Heart right ventricle (tissue), 16 donors: ENCODE results near the gene CLASRP. TPM values are rescaled to one million over a fixed set of nuclear protein-coding genes. Genes with fewer than 3 reads are reported as not detected.
"Not testable (repeated sequence)": the region's sequence is repeated elsewhere in the genome, so short reads cannot be mapped to it uniquely, and the experiment has no call there.

Experiments
- ATAC-seq, 8 donors: fragments of 200-7000 bp; cut with Tn5 transposase; one replicate each; pipeline ENCODE4 v1.9.1; 2020; ENCODE audit warnings: mild to moderate bottlenecking in 8 of 8, moderate library complexity in 8 of 8, moderate number of reproducible peaks in 1 of 8
- DNase-seq, 2 donors: peaks; one replicate each; pipeline ENCODE4 v3.0.0-alpha.2; 2020
- H3K27ac ChIP-seq, 10 donors: fragments of 200-600 bp; sonication (generic) in 2 of 10; one replicate each; pipeline versions ENCODE4 v1.5.0 to v1.8.0; 2020 to 2022; ENCODE audit warnings: mild to moderate bottlenecking in 3 of 10
- H3K27me3 ChIP-seq, 7 donors: fragments of 200-600 bp; one replicate each; pipeline ENCODE4 v1.8.0; 2021 to 2022; ENCODE audit warnings: mild to moderate bottlenecking in 2 of 7
- H3K36me3 ChIP-seq, 9 donors: fragments of 200-600 bp; sonication (generic) in 1 of 9; one replicate each; pipeline versions ENCODE4 v1.5.0 to v1.8.0; 2020 to 2022; ENCODE audit warnings: mild to moderate bottlenecking in 2 of 9
- H3K4me1 ChIP-seq, 9 donors: fragments of 200-600 bp; sonication (generic) in 1 of 9; one replicate each; pipeline versions ENCODE4 v1.5.0 to v1.8.0; 2020 to 2022; ENCODE audit warnings: mild to moderate bottlenecking in 4 of 9
- H3K4me3 ChIP-seq, 10 donors: fragments of 200-600 bp; sonication (generic) in 2 of 10; one replicate each; pipeline versions ENCODE4 v1.5.0 to v1.8.0; 2020 to 2022; ENCODE audit warnings: mild to moderate bottlenecking in 7 of 10, moderate library complexity in 2 of 10
- H3K9me3 ChIP-seq, 11 donors: fragments of 200-600 bp in 10 of 11; sonication (generic) in 2 of 11; one replicate each; pipeline versions ENCODE4 v1.5.0 to v1.8.0; 2013 to 2022; ENCODE audit warnings: mild to moderate bottlenecking in 2 of 11, control low read depth in 1 of 11, moderate library complexity in 1 of 11
- CTCF ChIP-seq, 9 donors: fragments of 200-600 bp; sonication (generic) in 2 of 9; IDR thresholded peaks; one replicate each; pipeline versions ENCODE4 v1.5.0 to v1.8.0; 2021 to 2022; ENCODE audit warnings: antibody characterized with exemption in 9 of 9, mild to moderate bottlenecking in 5 of 9, moderate library complexity in 1 of 9
- WGBS, 2 donors: extraction: QIAGEN DNeasy Blood & Tissue Kit; methylation state at CpG; one replicate each; pipeline ENCODE4 v1.1.7; 2013; ENCODE audit warnings: inconsistent platforms in 1 of 2; 5-methylcytosine and 5-hydroxymethylcytosine counted together
- intact Hi-C, 10 donors: fragments of 100-400 bp; cut with DNase I; formaldehyde crosslinking; loops; one replicate each; pipeline versions ENCODE4 v1.11.1 to v1.14.2; 2022
- polyA plus RNA-seq, 2 donors: library from polyadenylated mRNA; stranded (reverse); fragments of 200-250 nt; gene quantifications; one replicate each; pipeline ENCODE4 v1.2.3, GENCODE V29; 2013
- total RNA-seq, 10 donors: library from RNA; stranded (reverse); fragmentation: NEBNext Ultra II Directional in 3 of 10; extraction: Animal tissue kit (Norgen Biotek cat#: 25700) in 3 of 10; gene quantifications; one replicate each; pipeline versions ENCODE4 v1.2.1 to v1.2.4, GENCODE V29; 2021 to 2023
- donor health status: Arrhythmogenic right ventricular cardiomyopathy.
- donor health status: ischemic (EF 13 %, LVEDD 7.1; RV severe dilation, severe dysfunction).
- donor health status: healthy with polysubstance abuse.
- donor health status: DM: no; HTN: yes; CAD: no.
- donor health status: DM: no; HTN: no; CAD: no.
- donor health status: ischemic (EF 25% LVEDD 6.9; RV normal size, moderate dysfunction).
- donor health status: ischemic (EF 25% LVEDD 5.7; RV mildly dilated, moderate dysfunction).
- donor health status: healthy.
- donor health status: DM: yes; HTN: yes; CAD: no.
- donor health status: Ischemic cardiomyopathy.
- donor health status: ischemic (EF 35%, LVEDD 5.7; RV mildly dilated, moderate dysfunction).
- donor health status: nonischemic (EF 11% LVEDD 7.7; RV severe dilation, severe dysfunction).
- donor health status: DM: yes; HTN: yes; CAD: no.
- donor health status: PGD.
- donor health status: ischemic (EF 29% LVEDD 5.4; RV normal size, mild dysfunction).
- donor health status: nonischemic (EF 23%, LVEDD 6.1; RV moderate dilation, normal function).

Gene CLASRP
- total and polyA plus RNA-seq, 12 donors: 24.0 to 142 (median 30.0) TPM

GRCh38 chr19:45118106-45118505 lies 79.3 kb downstream of the CLASRP start:
- no peak overlapping the region for H3K27ac ChIP-seq
- H3K9me3 ChIP-seq: no peaks in the 10 kb centered on the region
- no peak for DNase-seq

DNA sequence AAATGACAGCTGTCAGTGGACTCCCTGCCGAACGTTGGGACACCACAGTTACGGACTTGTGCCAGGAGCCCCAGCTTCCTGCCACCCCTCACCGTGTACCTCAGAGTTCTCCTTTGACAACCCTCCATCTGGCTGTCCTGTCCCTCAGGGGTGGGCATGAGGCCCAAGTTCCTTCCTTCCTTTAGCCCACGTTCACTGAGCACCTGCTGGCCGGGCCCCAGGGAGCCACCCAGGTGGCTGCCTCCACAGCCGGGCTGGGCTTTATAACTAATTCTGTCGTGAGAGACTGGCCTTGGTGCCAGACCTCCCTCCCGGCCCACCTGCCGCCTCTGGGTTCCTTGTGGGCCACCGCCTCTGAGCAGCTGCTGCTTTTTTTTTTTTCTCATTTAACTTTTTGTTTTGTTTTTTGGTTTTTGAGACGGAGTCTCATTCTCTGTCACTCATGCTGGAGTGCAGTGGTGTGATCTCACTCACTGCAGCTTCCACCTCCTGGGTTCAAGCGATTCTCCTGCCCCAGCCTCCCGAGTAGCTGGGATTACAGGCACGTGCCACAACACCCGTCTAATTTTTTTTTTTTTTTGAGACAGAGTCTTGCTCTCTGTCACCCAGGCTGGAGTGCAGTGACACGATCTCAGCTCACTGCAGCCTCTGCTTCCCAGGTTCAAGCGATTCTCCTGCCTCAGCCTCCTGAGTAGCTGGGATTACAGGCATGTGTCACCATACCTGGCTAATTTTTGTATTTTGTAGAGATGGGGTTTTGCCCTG lies 79.9 kb downstream of the CLASRP start:
- H3K36me3 ChIP-seq, H3K4me3 ChIP-seq, H3K9me3 ChIP-seq, H3K27ac ChIP-seq, H3K27me3 ChIP-seq, intact Hi-C loops, ATAC-seq, DNase-seq: not testable (repeated sequence)
- 57 to 68% methylated on average over 18 of the region's 18 CpGs for WGBS, 2 donors
- peaks cover 0 to 39% (median 12%) of the 10 kb centered on the region in 9 donors for H3K4me1 ChIP-seq

More at GRCh38 chr19:45118106-45118505, 79.3 kb downstream of the CLASRP start:
- Histone ChIP-seq H3K27me3 (no peaks in the 10 kb centered on the region), H3K4me1 (peaks cover 0 to 39% (median 12%) of the 10 kb centered on the region in 9 donors), H3K36me3 (peaks cover 0 to 3% (median 0%) of the 10 kb centered on the region in 9 donors), H3K4me3 (no peak overlapping the region)
- intact Hi-C loops: no loop called here
- TF ChIP-seq CTCF (IDR thresholded peaks at IDR 0.05): no peak
- 68 to 73% methylated on average over 5 of the region's 5 CpGs for WGBS, 2 donors
- ATAC-seq: peak in 1 of 8 donors; percentile 13

- Histone ChIP-seq H3K36me3 (peaks cover 0 to 3% (median 0%) of the 10 kb centered on the region in 9 donors), H3K4me1 (peaks cover 0 to 39% (median 12%) of the 10 kb centered on the region in 9 donors), H3K27me3 (no peaks in the 10 kb centered on the region), H3K9me3 (no peaks in the 10 kb centered on the region), H3K27ac (no peak overlapping the region), H3K4me3 (no peak overlapping the region)
- DNase-seq (no peak), ATAC-seq (no peak)
- intact Hi-C loops: no loop called here
- no peak for TF ChIP-seq CTCF (IDR thresholded peaks at IDR 0.05)
- 95 to 97% methylated on average over 6 of the region's 6 CpGs for WGBS, 2 donors
These were observed 80.7 kb downstream of the CLASRP start for GRCh38 chr19:45119582-45119981.

Other genes with a start within 250 kb of the CLASRP start
- 100 to 1,000 TPM in 4 of 10 donors, 10 to 100 TPM in 6; 72.8 to 118 (median 92.5) TPM for gene BCAM, start 229.9 kb upstream of the CLASRP start, total RNA-seq
- gene BCAM, start 229.9 kb upstream of the CLASRP start, polyA plus RNA-seq: 100 to 1,000 TPM in 1 of 2 donors, 10 to 100 TPM in 1; 63.2 to 130 TPM
- 10 to 100 TPM; 34.1 to 83.9 (median 46.5) TPM for gene NECTIN2, start 192.7 kb upstream of the CLASRP start, total RNA-seq
- gene NECTIN2, start 192.7 kb upstream of the CLASRP start, polyA plus RNA-seq: 10 to 100 TPM; 62.5 to 96.8 TPM
- gene TOMM40, start 147.8 kb upstream of the CLASRP start, total RNA-seq: 10 to 100 TPM; 37.8 to 66.2 (median 43.9) TPM
- gene TOMM40, start 147.8 kb upstream of the CLASRP start, polyA plus RNA-seq: 10 to 100 TPM; 45.6 to 77.5 TPM
- 10 to 100 TPM in 9 of 10 donors, 1 to 10 TPM in 1; 6.0 to 29.5 (median 20.6) TPM for gene APOE, start 133.2 kb upstream of the CLASRP start, total RNA-seq
- 10 to 100 TPM; 63.6 to 77.8 TPM for gene APOE, start 133.2 kb upstream of the CLASRP start, polyA plus RNA-seq
- 10 to 100 TPM in 1 of 10 donors, 1 to 10 TPM in 4, not detected in 5; 1.4 to 13.5 (median 1.6) TPM for gene APOC1, start 124.4 kb upstream of the CLASRP start, total RNA-seq
- gene APOC1, start 124.4 kb upstream of the CLASRP start, polyA plus RNA-seq: 1 to 10 TPM; 3.6 to 5.3 TPM
- not detected for gene APOC4, start 96.8 kb upstream of the CLASRP start, total RNA-seq
- not detected for gene APOC4, start 96.8 kb upstream of the CLASRP start, polyA plus RNA-seq
- gene APOC2, start 93.0 kb upstream of the CLASRP start, total RNA-seq: under 1 TPM in 2 of 10 donors, not detected in 8; 0.65 to 0.79 TPM
- under 1 TPM; 0.36 to 0.66 TPM for gene APOC2, start 93.0 kb upstream of the CLASRP start, polyA plus RNA-seq
- gene CLPTM1, start 83.7 kb upstream of the CLASRP start, total RNA-seq: 100 to 1,000 TPM in 4 of 10 donors, 10 to 100 TPM in 6; 81.1 to 130 (median 95.7) TPM
- gene CLPTM1, start 83.7 kb upstream of the CLASRP start, polyA plus RNA-seq: 100 to 1,000 TPM in 1 of 2 donors, 10 to 100 TPM in 1; 72.1 to 123 TPM
- 10 to 100 TPM in 1 of 10 donors, 1 to 10 TPM in 9; 1.3 to 19.3 (median 5.5) TPM for gene RELB, start 37.6 kb upstream of the CLASRP start, total RNA-seq
- 10 to 100 TPM in 1 of 2 donors, 1 to 10 TPM in 1; 1.4 to 13.0 TPM for gene RELB, start 37.6 kb upstream of the CLASRP start, polyA plus RNA-seq
- gene ZNF296, start 37.4 kb downstream of the CLASRP start, total RNA-seq: under 1 TPM in 5 of 10 donors, not detected in 5; 0.15 to 0.29 (median 0.21) TPM
- gene ZNF296, start 37.4 kb downstream of the CLASRP start, polyA plus RNA-seq: under 1 TPM; 0.22 to 0.95 TPM
- 10 to 100 TPM; 10.7 to 23.5 (median 13.0) TPM for gene GEMIN7, start 40.2 kb downstream of the CLASRP start, total RNA-seq
- gene GEMIN7, start 40.2 kb downstream of the CLASRP start, polyA plus RNA-seq: 10 to 100 TPM; 25.9 to 38.2 TPM
- 10 to 100 TPM; 12.5 to 19.2 (median 15.8) TPM for gene PPP1R37, start 54.1 kb downstream of the CLASRP start, total RNA-seq
- gene PPP1R37, start 54.1 kb downstream of the CLASRP start, polyA plus RNA-seq: 10 to 100 TPM; 20.9 to 38.3 TPM
- under 1 TPM in 3 of 10 donors, not detected in 7; 0.06 to 0.09 (median 0.07) TPM for gene NKPD1, start 121.9 kb downstream of the CLASRP start, total RNA-seq
- under 1 TPM; 0.06 to 0.07 TPM for gene NKPD1, start 121.9 kb downstream of the CLASRP start, polyA plus RNA-seq
- 10 to 100 TPM; 14.3 to 24.9 (median 16.8) TPM for gene TRAPPC6A, start 139.2 kb downstream of the CLASRP start, total RNA-seq
- 10 to 100 TPM; 15.9 to 18.9 TPM for gene TRAPPC6A, start 139.2 kb downstream of the CLASRP start, polyA plus RNA-seq
- gene BLOC1S3, start 139.7 kb downstream of the CLASRP start, total RNA-seq: 1 to 10 TPM; 2.8 to 8.6 (median 4.8) TPM
- 1 to 10 TPM; 2.2 to 6.1 TPM for gene BLOC1S3, start 139.7 kb downstream of the CLASRP start, polyA plus RNA-seq
- gene EXOC3L2, start 206.4 kb downstream of the CLASRP start, total RNA-seq: 1 to 10 TPM in 5 of 10 donors, under 1 TPM in 5; 0.27 to 2.0 (median 1.1) TPM
- 1 to 10 TPM; 1.2 to 1.8 TPM for gene EXOC3L2, start 206.4 kb downstream of the CLASRP start, polyA plus RNA-seq
- gene MARK4, start 212.2 kb downstream of the CLASRP start, total RNA-seq: 10 to 100 TPM; 24.8 to 45.3 (median 33.7) TPM
- gene MARK4, start 212.2 kb downstream of the CLASRP start, polyA plus RNA-seq: 10 to 100 TPM; 13.8 to 21.4 TPM